Measurements from ENCODE around the gene MEIKIN.

Gene MEIKIN

DNA sequence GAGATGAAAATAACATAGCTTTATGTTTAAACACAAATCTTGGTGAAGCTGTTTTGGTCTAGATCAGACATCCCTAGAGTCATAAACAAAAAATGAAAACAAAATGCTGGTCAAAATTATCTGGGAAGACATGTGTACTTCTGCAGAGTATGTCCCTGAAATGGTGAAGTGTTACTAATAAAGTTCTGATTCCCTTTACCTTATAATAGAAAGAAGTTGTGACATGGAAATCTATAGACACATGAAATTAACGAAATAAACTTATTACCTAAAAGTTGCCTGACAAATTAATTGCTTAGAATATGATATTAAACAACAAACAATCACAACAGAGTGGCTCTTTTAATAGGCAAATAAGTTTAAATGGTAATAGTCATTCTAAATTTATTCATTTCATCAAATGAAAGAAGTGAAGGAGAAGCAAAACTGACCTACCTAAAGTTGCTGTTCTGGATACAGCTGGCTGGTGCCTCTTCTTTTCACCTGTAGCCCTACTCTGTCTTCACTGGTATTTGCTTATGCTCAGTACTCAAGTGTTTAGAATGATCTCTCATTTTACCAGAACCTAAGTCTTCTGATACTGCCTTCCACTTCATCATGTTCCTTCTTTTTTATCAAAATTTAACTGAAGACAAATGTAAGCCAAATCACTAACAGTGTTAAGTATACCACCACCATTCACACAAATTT lies 187.5 kb downstream of the MEIKIN start:
- no peak for TF ChIP-seq SIN3A (IDR thresholded peaks at IDR 0.05; ENCODE audit: borderline replicate concordance, insufficient read depth, low read length)
- no peak for TF ChIP-seq FOXP2 (optimal IDR thresholded peaks at IDR 0.05; ENCODE audit: borderline replicate concordance, extremely low read depth, extremely low read length, insufficient read depth)
- no peak for TF ChIP-seq TAF1 (IDR thresholded peaks at IDR 0.05; ENCODE audit: borderline replicate concordance, insufficient read depth, low read length)
- TF ChIP-seq, protein P1, sequence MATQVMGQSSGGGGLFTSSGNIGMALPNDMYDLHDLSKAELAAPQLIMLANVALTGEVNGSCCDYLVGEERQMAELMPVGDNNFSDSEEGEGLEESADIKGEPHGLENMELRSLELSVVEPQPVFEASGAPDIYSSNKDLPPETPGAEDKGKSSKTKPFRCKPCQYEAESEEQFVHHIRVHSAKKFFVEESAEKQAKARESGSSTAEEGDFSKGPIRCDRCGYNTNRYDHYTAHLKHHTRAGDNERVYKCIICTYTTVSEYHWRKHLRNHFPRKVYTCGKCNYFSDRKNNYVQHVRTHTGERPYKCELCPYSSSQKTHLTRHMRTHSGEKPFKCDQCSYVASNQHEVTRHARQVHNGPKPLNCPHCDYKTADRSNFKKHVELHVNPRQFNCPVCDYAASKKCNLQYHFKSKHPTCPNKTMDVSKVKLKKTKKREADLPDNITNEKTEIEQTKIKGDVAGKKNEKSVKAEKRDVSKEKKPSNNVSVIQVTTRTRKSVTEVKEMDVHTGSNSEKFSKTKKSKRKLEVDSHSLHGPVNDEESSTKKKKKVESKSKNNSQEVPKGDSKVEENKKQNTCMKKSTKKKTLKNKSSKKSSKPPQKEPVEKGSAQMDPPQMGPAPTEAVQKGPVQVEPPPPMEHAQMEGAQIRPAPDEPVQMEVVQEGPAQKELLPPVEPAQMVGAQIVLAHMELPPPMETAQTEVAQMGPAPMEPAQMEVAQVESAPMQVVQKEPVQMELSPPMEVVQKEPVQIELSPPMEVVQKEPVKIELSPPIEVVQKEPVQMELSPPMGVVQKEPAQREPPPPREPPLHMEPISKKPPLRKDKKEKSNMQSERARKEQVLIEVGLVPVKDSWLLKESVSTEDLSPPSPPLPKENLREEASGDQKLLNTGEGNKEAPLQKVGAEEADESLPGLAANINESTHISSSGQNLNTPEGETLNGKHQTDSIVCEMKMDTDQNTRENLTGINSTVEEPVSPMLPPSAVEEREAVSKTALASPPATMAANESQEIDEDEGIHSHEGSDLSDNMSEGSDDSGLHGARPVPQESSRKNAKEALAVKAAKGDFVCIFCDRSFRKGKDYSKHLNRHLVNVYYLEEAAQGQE (IDR thresholded peaks at IDR 0.05; ENCODE audit: insufficient read depth in 1 of 2, low read depth in 2 of 2, low read length in 2 of 2), result no peak
